Measurements from ENCODE around the gene SERPINB5. TPM values are rescaled to one million over a fixed set of nuclear protein-coding genes. Genes with fewer than 3 reads are reported as not detected.
A peak's percentile ranks its signal among the peaks of the same experiment; 100 is the strongest.

SERPINB5 gene
- total RNA-seq, 1 donor from 2014 or later, result not detected

- H3K4me3 Mint-ChIP-seq, result no peak overlapping the region
- H3K27me3 Mint-ChIP-seq (ENCODE audit: low read depth), result peaks cover 29% of the 10 kb centered on the region
- DNase-seq (ENCODE audit: low read depth, low spot score), result no peak
- no peaks in the 10 kb centered on the region for H3K9me3 Mint-ChIP-seq
- no peaks in the 10 kb centered on the region for H3K4me1 Mint-ChIP-seq
- H3K27ac Mint-ChIP-seq (ENCODE audit: unreplicated experiment), result no peak overlapping the region
- TF ChIP-seq, protein P1, sequence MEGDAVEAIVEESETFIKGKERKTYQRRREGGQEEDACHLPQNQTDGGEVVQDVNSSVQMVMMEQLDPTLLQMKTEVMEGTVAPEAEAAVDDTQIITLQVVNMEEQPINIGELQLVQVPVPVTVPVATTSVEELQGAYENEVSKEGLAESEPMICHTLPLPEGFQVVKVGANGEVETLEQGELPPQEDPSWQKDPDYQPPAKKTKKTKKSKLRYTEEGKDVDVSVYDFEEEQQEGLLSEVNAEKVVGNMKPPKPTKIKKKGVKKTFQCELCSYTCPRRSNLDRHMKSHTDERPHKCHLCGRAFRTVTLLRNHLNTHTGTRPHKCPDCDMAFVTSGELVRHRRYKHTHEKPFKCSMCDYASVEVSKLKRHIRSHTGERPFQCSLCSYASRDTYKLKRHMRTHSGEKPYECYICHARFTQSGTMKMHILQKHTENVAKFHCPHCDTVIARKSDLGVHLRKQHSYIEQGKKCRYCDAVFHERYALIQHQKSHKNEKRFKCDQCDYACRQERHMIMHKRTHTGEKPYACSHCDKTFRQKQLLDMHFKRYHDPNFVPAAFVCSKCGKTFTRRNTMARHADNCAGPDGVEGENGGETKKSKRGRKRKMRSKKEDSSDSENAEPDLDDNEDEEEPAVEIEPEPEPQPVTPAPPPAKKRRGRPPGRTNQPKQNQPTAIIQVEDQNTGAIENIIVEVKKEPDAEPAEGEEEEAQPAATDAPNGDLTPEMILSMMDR (conservative IDR thresholded peaks at IDR 0.05), result no peak
- no peaks in the 10 kb centered on the region for H3K36me3 Mint-ChIP-seq (ENCODE audit: low read depth)
Measured at GRCh38 chr18:63438181-63438580, 38.6 kb upstream of the SERPINB5 start.

- Mint-ChIP-seq H3K4me3 (no peak overlapping the region), H3K36me3 (ENCODE audit: low read depth) (no peaks in the 10 kb centered on the region), H3K27me3 (ENCODE audit: low read depth) (peaks cover 17% of the 10 kb centered on the region), H3K4me1 (peaks cover 4% of the 10 kb centered on the region), H3K9me3 (no peaks in the 10 kb centered on the region), H3K27ac (ENCODE audit: unreplicated experiment) (no peak overlapping the region)
- TF ChIP-seq, protein P1 (conservative IDR thresholded peaks at IDR 0.05), result peak; percentile 90
- peak; percentile 34 for DNase-seq (ENCODE audit: low read depth, low spot score)
Measured at GRCh38 chr18:63439334-63439733, 37.4 kb upstream of the SERPINB5 start.

DNA sequence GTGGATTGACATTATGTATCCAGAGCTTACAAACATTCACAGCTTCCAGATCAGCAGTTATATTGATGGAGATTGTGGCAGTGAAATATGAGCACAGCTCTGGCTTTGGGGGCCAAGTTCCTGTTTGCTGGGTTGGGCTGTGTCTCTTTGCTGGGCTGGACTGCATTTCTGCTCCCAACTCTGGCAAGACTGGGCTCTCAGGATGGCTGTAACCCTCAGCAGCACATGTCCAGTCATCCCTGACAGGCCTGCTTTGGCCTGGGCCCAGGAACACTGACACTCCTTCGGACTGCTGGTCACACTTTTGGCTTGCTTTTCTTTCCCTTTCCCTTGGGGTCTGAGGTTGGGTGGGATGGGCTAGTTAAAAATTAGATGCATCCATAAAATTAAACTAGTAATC lies 36.5 kb upstream of the SERPINB5 start:
- H3K4me3 Mint-ChIP-seq, result no peak overlapping the region
- no peak for DNase-seq (ENCODE audit: low read depth, low spot score)
- H3K36me3 Mint-ChIP-seq (ENCODE audit: low read depth), result no peaks in the 10 kb centered on the region
- H3K9me3 Mint-ChIP-seq, result no peaks in the 10 kb centered on the region
- TF ChIP-seq, protein P1 (conservative IDR thresholded peaks at IDR 0.05), result no peak
- no peak overlapping the region for H3K27ac Mint-ChIP-seq (ENCODE audit: unreplicated experiment)
- H3K27me3 Mint-ChIP-seq (ENCODE audit: low read depth), result peaks cover 8% of the 10 kb centered on the region
- H3K4me1 Mint-ChIP-seq, result peaks cover 4% of the 10 kb centered on the region

- no peak overlapping the region for H3K27ac Mint-ChIP-seq (ENCODE audit: unreplicated experiment)
- TF ChIP-seq, protein P1 (conservative IDR thresholded peaks at IDR 0.05), result no peak
- DNase-seq (ENCODE audit: low read depth, low spot score), result no peak
- H3K4me1 Mint-ChIP-seq, result peaks cover 4% of the 10 kb centered on the region
- no peaks in the 10 kb centered on the region for H3K9me3 Mint-ChIP-seq
- H3K36me3 Mint-ChIP-seq (ENCODE audit: low read depth), result no peaks in the 10 kb centered on the region
- peaks cover 5% of the 10 kb centered on the region for H3K27me3 Mint-ChIP-seq (ENCODE audit: low read depth)
- H3K4me3 Mint-ChIP-seq, result no peak overlapping the region
Measured at GRCh38 chr18:63440881-63441280, 35.9 kb upstream of the SERPINB5 start.

GRCh38 chr18:63443829-63444228 lies 32.9 kb upstream of the SERPINB5 start:
- no peak for DNase-seq (ENCODE audit: low read depth, low spot score)
- no peak overlapping the region for H3K27ac Mint-ChIP-seq (ENCODE audit: unreplicated experiment)
- no peaks in the 10 kb centered on the region for H3K9me3 Mint-ChIP-seq
- no peaks in the 10 kb centered on the region for H3K36me3 Mint-ChIP-seq (ENCODE audit: low read depth)
- peaks cover 4% of the 10 kb centered on the region for H3K4me1 Mint-ChIP-seq
- no peak overlapping the region for H3K4me3 Mint-ChIP-seq
- TF ChIP-seq, protein P1 (conservative IDR thresholded peaks at IDR 0.05), result no peak
- H3K27me3 Mint-ChIP-seq (ENCODE audit: low read depth), result no peaks in the 10 kb centered on the region

- Mint-ChIP-seq H3K9me3 (no peaks in the 10 kb centered on the region), H3K27me3 (ENCODE audit: low read depth) (no peaks in the 10 kb centered on the region), H3K36me3 (ENCODE audit: low read depth) (no peaks in the 10 kb centered on the region), H3K27ac (ENCODE audit: unreplicated experiment) (no peak overlapping the region), H3K4me1 (peaks cover 4% of the 10 kb centered on the region), H3K4me3 (no peak overlapping the region)
- no peak for DNase-seq (ENCODE audit: low read depth, low spot score)
- TF ChIP-seq, protein P1 (conservative IDR thresholded peaks at IDR 0.05), result no peak
Measured at GRCh38 chr18:63444580-63444979, 32.2 kb upstream of the SERPINB5 start.

Measured in neural crest cell (in vitro differentiated cells).